Mesenchymal stem cell (in vitro differentiated cells and primary cell): Measurements from ENCODE around the gene ERP44.
"Not testable (repeated sequence)": the region's sequence is repeated elsewhere in the genome, so short reads cannot be mapped to it uniquely, and the experiment has no call there.

Experiments used
- DNase-seq: peaks from one replicate; pipeline ENCODE4 v3.0.0-alpha.2; 2013
- H2AFZ ChIP-seq: one replicate; pipeline ENCODE4 v1.6.1; 2013; ENCODE audit warnings: low read depth, mild to moderate bottlenecking, control low read depth, inconsistent platforms, low read length, moderate library complexity
- H2AK5ac ChIP-seq: 2 replicates; pipeline ENCODE4 v1.6.1; 2013; ENCODE audit warnings: low read length, moderate library complexity, mild to moderate bottlenecking, inconsistent platforms; ENCODE audit not compliant: severe bottlenecking
- H2BK120ac ChIP-seq: one replicate; pipeline ENCODE4 v1.6.1; 2013; ENCODE audit warnings: low read depth, mild to moderate bottlenecking, inconsistent platforms, low read length, moderate library complexity
- H2BK12ac ChIP-seq, 2 experiments: one replicate each; pipeline ENCODE4 v1.6.1; 2013; ENCODE audit warnings: inconsistent platforms in 2 of 2, low read length in 2 of 2, mild to moderate bottlenecking in 2 of 2, moderate library complexity in 2 of 2, control low read depth in 1 of 2
- H2BK15ac ChIP-seq: one replicate; pipeline ENCODE4 v1.6.1; 2013; ENCODE audit warnings: mild to moderate bottlenecking, low read depth, inconsistent platforms; ENCODE audit not compliant: poor library complexity, severe bottlenecking
- H2BK5ac ChIP-seq: 2 replicates; pipeline ENCODE4 v1.6.1; 2013; ENCODE audit warnings: low read depth, mild to moderate bottlenecking, low read length, control low read depth, inconsistent platforms; ENCODE audit not compliant: poor library complexity, severe bottlenecking
- H3K14ac ChIP-seq, 2 experiments: one replicate each; pipeline ENCODE4 v1.6.1; 2013; ENCODE audit warnings: inconsistent platforms in 2 of 2, low read length in 2 of 2, control low read depth in 1 of 2, mild to moderate bottlenecking in 1 of 2, moderate library complexity in 1 of 2
- H3K18ac ChIP-seq, 2 experiments: one replicate each; pipeline ENCODE4 v1.6.1; 2013; ENCODE audit warnings: inconsistent platforms in 2 of 2, low read length in 2 of 2, control low read depth in 1 of 2, low read depth in 1 of 2, mild to moderate bottlenecking in 1 of 2
- H3K23ac ChIP-seq, 2 experiments: one replicate each; pipeline ENCODE4 v1.6.1; 2013; ENCODE audit warnings: inconsistent platforms in 2 of 2, low read length in 2 of 2, mild to moderate bottlenecking in 2 of 2, moderate library complexity in 2 of 2, control low read depth in 1 of 2
- H3K27ac ChIP-seq: 2 replicates; pipeline ENCODE4 v1.5.1; 2013; ENCODE audit warnings: mild to moderate bottlenecking, moderate library complexity, low read length, control low read depth, inconsistent platforms; ENCODE audit not compliant: poor library complexity, severe bottlenecking
- H3K27me3 ChIP-seq, 2 experiments: 2 replicates each; pipeline versions ENCODE4 v1.6.1 to v1.7.0; 2013; ENCODE audit warnings: low read length in 2 of 2, mild to moderate bottlenecking in 2 of 2, moderate library complexity in 2 of 2, control low read depth in 1 of 2, inconsistent platforms in 1 of 2; ENCODE audit not compliant: control insufficient read depth in 1 of 2, insufficient read depth in 1 of 2
- H3K36me3 ChIP-seq, 2 experiments: 2 replicates each; pipeline versions ENCODE4 v1.6.1 to v1.7.0; 2013; ENCODE audit warnings: low read length in 2 of 2, control low read depth in 1 of 2, inconsistent platforms in 1 of 2, low read depth in 1 of 2, mild to moderate bottlenecking in 1 of 2; ENCODE audit not compliant: insufficient read depth in 2 of 2, control insufficient read depth in 1 of 2
- H3K4ac ChIP-seq, 2 experiments: one replicate each; pipeline ENCODE4 v1.6.1; 2013; ENCODE audit warnings: inconsistent platforms in 2 of 2, low read length in 2 of 2, mild to moderate bottlenecking in 2 of 2, moderate library complexity in 2 of 2, control low read depth in 1 of 2, low read depth in 1 of 2
- H3K4me1 ChIP-seq: 2 replicates; pipeline ENCODE4 v1.6.1; 2013; ENCODE audit warnings: low read depth, low read length, control low read depth; ENCODE audit not compliant: control insufficient read depth, insufficient read depth
- H3K4me2 ChIP-seq: 2 replicates; pipeline ENCODE4 v1.6.1; 2013; ENCODE audit warnings: low read length, mild to moderate bottlenecking, inconsistent platforms; ENCODE audit not compliant: poor library complexity, severe bottlenecking
- H3K4me3 ChIP-seq, 2 experiments: 2 replicates each; pipeline versions ENCODE4 v1.5.1 to v1.7.0; 2013; ENCODE audit warnings: low read length in 2 of 2, mild to moderate bottlenecking in 2 of 2, control low read depth in 1 of 2, low read depth in 1 of 2; ENCODE audit not compliant: insufficient read depth in 1 of 2
- H3K79me1 ChIP-seq: replicated peaks from 2 replicates; pipeline ENCODE4 v1.6.1; 2013; ENCODE audit warnings: mild to moderate bottlenecking, control low read depth, low read length, inconsistent platforms; ENCODE audit not compliant: poor library complexity, severe bottlenecking
- H3K9ac ChIP-seq: 2 replicates; pipeline ENCODE4 v1.7.0; 2013; ENCODE audit warnings: mild to moderate bottlenecking, low read length, moderate library complexity
- H3K9me3 ChIP-seq: 2 replicates; pipeline ENCODE4 v1.7.0; 2013; ENCODE audit warnings: mild to moderate bottlenecking, low read length; ENCODE audit not compliant: control insufficient read depth
- H4K8ac ChIP-seq: one replicate; pipeline ENCODE4 v1.6.1; 2013; ENCODE audit warnings: inconsistent platforms, mild to moderate bottlenecking, low read length, moderate library complexity
- H4K91ac ChIP-seq: one replicate; pipeline ENCODE4 v1.6.1; 2013; ENCODE audit warnings: mild to moderate bottlenecking, low read length, inconsistent platforms
- WGBS: methylation state at CpG from one replicate; pipeline ENCODE4 v1.1.7; 2013; ENCODE audit warnings: mixed read lengths; 5-methylcytosine and 5-hydroxymethylcytosine counted together

Gene ERP44

GRCh38 chr9:100098046-100098886 lies 534 bp downstream of the ERP44 start:
- Histone ChIP-seq H3K14ac (peak overlapping the region in 1 of 2 experiments; percentile 41), H3K23ac (peak overlapping the region in 1 of 2 experiments; percentile 70), H3K4me2 (peak overlapping the region; percentile 74), H4K91ac (peak overlapping the region; percentile 54), H3K27ac (peak overlapping the region; percentile 77), H3K79me1 (peaks cover 10% of the 10 kb centered on the region), H2BK120ac (no peak overlapping the region), H2BK12ac (no peak overlapping the region), H3K4ac (peak overlapping the region; percentile 1 to 22), H3K9ac (peak overlapping the region; percentile 97), H4K8ac (peak overlapping the region; percentile 14), H3K4me1 (no peaks in the 10 kb centered on the region), H2AK5ac (no peak overlapping the region), H3K27me3 (no peaks in the 10 kb centered on the region), H3K36me3 (peaks cover 0 to 9% of the 10 kb centered on the region in 2 experiments), H2BK5ac (no peak overlapping the region), H3K4me3 (peak overlapping the region; percentile 91 to 98), H2AFZ (peak overlapping the region; percentile 62), H2BK15ac (no peak overlapping the region), H3K9me3 (no peaks in the 10 kb centered on the region), H3K18ac (peak overlapping the region; percentile 63 to 88)
- peak; percentile 80 for DNase-seq
- 2% methylated on average over 35 of the region's 37 CpGs for WGBS

GRCh38 chr9:100096378-100096916 lies 2.4 kb downstream of the ERP44 start:
- Histone ChIP-seq H2BK5ac (no peak overlapping the region), H2BK120ac (no peak overlapping the region), H3K9ac (no peak overlapping the region), H3K36me3 (peaks cover 0 to 5% of the 10 kb centered on the region in 2 experiments), H3K4me2 (no peak overlapping the region), H3K27ac (no peak overlapping the region), H2AFZ (no peak overlapping the region), H3K23ac (no peak overlapping the region), H3K27me3 (no peaks in the 10 kb centered on the region), H3K14ac (no peak overlapping the region), H3K79me1 (peaks cover 2% of the 10 kb centered on the region), H3K4ac (no peak overlapping the region), H4K8ac (no peak overlapping the region), H2AK5ac (no peak overlapping the region), H3K9me3 (no peaks in the 10 kb centered on the region), H3K4me1 (no peaks in the 10 kb centered on the region), H2BK15ac (no peak overlapping the region), H3K4me3 (no peak overlapping the region), H4K91ac (no peak overlapping the region), H2BK12ac (no peak overlapping the region), H3K18ac (no peak overlapping the region)
- DNase-seq: no peak
- 90% methylated on average over 2 of the region's 3 CpGs for WGBS

GRCh38 chr9:100094411-100094810 lies 4.4 kb downstream of the ERP44 start:
- H2AFZ ChIP-seq, H3K36me3 ChIP-seq, H2AK5ac ChIP-seq, H3K27ac ChIP-seq, H3K14ac ChIP-seq, H3K18ac ChIP-seq, H3K4me3 ChIP-seq, H2BK15ac ChIP-seq, H3K23ac ChIP-seq, H2BK120ac ChIP-seq, H2BK5ac ChIP-seq, H3K27me3 ChIP-seq, H4K91ac ChIP-seq, H4K8ac ChIP-seq, H3K4ac ChIP-seq, DNase-seq, H3K79me1 ChIP-seq, H3K9ac ChIP-seq, H3K4me1 ChIP-seq, H2BK12ac ChIP-seq, H3K9me3 ChIP-seq, H3K4me2 ChIP-seq: not testable (repeated sequence)
- WGBS: 100% methylated on average over 2 of the region's 2 CpGs

- H2BK5ac ChIP-seq: no peak overlapping the region
- H2BK12ac ChIP-seq: no peak overlapping the region
- H3K27me3 ChIP-seq: no peaks in the 10 kb centered on the region
- no peak overlapping the region for H2BK120ac ChIP-seq
- no peaks in the 10 kb centered on the region for H3K36me3 ChIP-seq
- no peak overlapping the region for H4K8ac ChIP-seq
- H3K27ac ChIP-seq: no peak overlapping the region
- no peak overlapping the region for H3K18ac ChIP-seq
- WGBS: no CpG with 5 or more reads among the region's 1 CpG
- no peak overlapping the region for H3K4me3 ChIP-seq
- H3K14ac ChIP-seq: no peak overlapping the region
- H3K23ac ChIP-seq: no peak overlapping the region
- no peak overlapping the region for H2AK5ac ChIP-seq
- no peak overlapping the region for H2AFZ ChIP-seq
- peaks cover 6% of the 10 kb centered on the region for H3K79me1 ChIP-seq
- H3K4me1 ChIP-seq: no peaks in the 10 kb centered on the region
- H3K4me2 ChIP-seq: no peak overlapping the region
- H3K9me3 ChIP-seq: no peaks in the 10 kb centered on the region
- H4K91ac ChIP-seq: no peak overlapping the region
- DNase-seq: no peak
- no peak overlapping the region for H2BK15ac ChIP-seq
- no peak overlapping the region for H3K4ac ChIP-seq
- H3K9ac ChIP-seq: no peak overlapping the region
Observed at GRCh38 chr9:100092066-100092465, 6.7 kb downstream of the ERP44 start.
